GM23338 (cell line): ENCODE data around the gene PRKCH. TPM values are rescaled to one million over a fixed set of nuclear protein-coding genes. Genes with fewer than 3 reads are reported as not detected.

ENCODE experiments used
- ATAC-seq: fragments of 200-7000 bp; cut with Tn5 transposase; 3 replicates; pipeline ENCODE4 v1.9.1; 2020
- DNase-seq: peaks from one replicate; pipeline ENCODE4 v3.0.0-alpha.2; 2015; ENCODE audit warnings: low spot score
- H2AFZ ChIP-seq: fragments of 200-600 bp; sonication (generic); 2 replicates; pipeline ENCODE4 v1.8.0; 2016; ENCODE audit warnings: antibody characterized with exemption, mild to moderate bottlenecking, moderate library complexity
- H3F3A ChIP-seq: fragments of 200-600 bp; sonication (generic); replicated peaks from 2 replicates; pipeline ENCODE4 v1.8.0; 2017; ENCODE audit warnings: antibody characterized with exemption, mixed run types, low read depth
- H3K27ac ChIP-seq: fragments of 200-600 bp; sonication (generic); 2 replicates; pipeline ENCODE4 v1.6.1; 2016; ENCODE audit warnings: low read depth
- H3K27me3 ChIP-seq: fragments of 200-600 bp; sonication (generic); 2 replicates; pipeline ENCODE4 v1.8.0; 2016; ENCODE audit warnings: mild to moderate bottlenecking, mixed run types, moderate library complexity; ENCODE audit not compliant: insufficient read depth
- H3K36me3 ChIP-seq: fragments of 200-600 bp; sonication (generic); 2 replicates; pipeline ENCODE4 v1.8.0; 2016; ENCODE audit warnings: mild to moderate bottlenecking; ENCODE audit not compliant: insufficient read depth
- H3K4me1 ChIP-seq: fragments of 200-600 bp; sonication (generic); 2 replicates; pipeline ENCODE4 v1.8.0; 2016; ENCODE audit warnings: mild to moderate bottlenecking, moderate library complexity; ENCODE audit not compliant: insufficient read depth
- H3K4me2 ChIP-seq: fragments of 200-600 bp; sonication (generic); 2 replicates; pipeline ENCODE4 v1.7.1; 2017; ENCODE audit warnings: mixed run types
- H3K4me3 ChIP-seq: fragments of 200-600 bp; sonication (generic); 2 replicates; pipeline ENCODE4 v1.6.1; 2016; ENCODE audit warnings: mixed run types
- H3K79me2 ChIP-seq: fragments of 200-600 bp; sonication (generic); replicated peaks from 2 replicates; pipeline ENCODE4 v1.8.0; 2017; ENCODE audit warnings: mild to moderate bottlenecking; ENCODE audit not compliant: insufficient read depth
- H3K9me2 ChIP-seq: fragments of 200-600 bp; sonication (generic); 2 replicates; pipeline ENCODE4 v1.8.0; 2017; ENCODE audit not compliant: insufficient read depth
- H4K20me1 ChIP-seq: fragments of 200-600 bp; sonication (generic); replicated peaks from 2 replicates; pipeline ENCODE4 v1.8.0; 2017; ENCODE audit warnings: mild to moderate bottlenecking; ENCODE audit not compliant: insufficient read depth
- H3K27ac Mint-ChIP-seq: 2 replicates; pipeline ENCODE4 v1.8.0; 2020; ENCODE audit warnings: inconsistent platforms, mild to moderate bottlenecking, moderate library complexity, mixed read lengths
- H3K27me3 Mint-ChIP-seq: 3 replicates; pipeline ENCODE4 v1.8.0; 2022; ENCODE audit warnings: low read depth, mild to moderate bottlenecking, moderate library complexity, mixed read lengths, inconsistent platforms; ENCODE audit not compliant: insufficient read depth, poor library complexity
- H3K36me3 Mint-ChIP-seq: 3 replicates; pipeline ENCODE4 v1.8.0; 2021; ENCODE audit warnings: low read depth, mild to moderate bottlenecking, inconsistent platforms, moderate library complexity, mixed read lengths
- H3K4me1 Mint-ChIP-seq: 3 replicates; pipeline ENCODE4 v1.8.0; 2020; ENCODE audit warnings: mild to moderate bottlenecking, inconsistent platforms, mixed read lengths
- H3K4me3 Mint-ChIP-seq: 3 replicates; pipeline ENCODE4 v1.8.0; 2021; ENCODE audit warnings: moderate library complexity, mild to moderate bottlenecking, inconsistent platforms, mixed read lengths
- H3K9me3 Mint-ChIP-seq: 3 replicates; pipeline ENCODE4 v1.8.0; 2020; ENCODE audit warnings: moderate library complexity, mild to moderate bottlenecking, inconsistent platforms, mixed read lengths
- CREB1 ChIP-seq: fragments of 250-450 bp; sonication (Bioruptor Pico); IDR thresholded peaks from 2 replicates; pipeline ENCODE4 v1.5.0; 2020; ENCODE audit warnings: low read depth, mild to moderate bottlenecking, moderate library complexity
- EZH2 ChIP-seq: fragments of 200-600 bp; sonication (generic); IDR thresholded peaks from one replicate; pipeline ENCODE4 v1.8.0; 2017; ENCODE audit warnings: antibody characterized with exemption, mild to moderate bottlenecking, low read depth; ENCODE audit not compliant: unreplicated experiment
- EZH2phosphoT487 ChIP-seq: fragments of 200-600 bp; sonication (generic); IDR thresholded peaks from one replicate; pipeline ENCODE4 v1.8.1; 2018; ENCODE audit warnings: antibody characterized with exemption; ENCODE audit not compliant: unreplicated experiment
- JUNB ChIP-seq: IDR thresholded peaks from one replicate; pipeline ENCODE4 v1.6.1; 2016; ENCODE audit warnings: antibody characterized with exemption; ENCODE audit not compliant: unreplicated experiment
- NANOG ChIP-seq: IDR thresholded peaks from 2 replicates; pipeline ENCODE4 v1.6.1; 2016; ENCODE audit warnings: antibody characterized with exemption, borderline replicate concordance
- POLR2AphosphoS5 ChIP-seq: IDR thresholded peaks from 2 replicates; pipeline ENCODE4 v1.6.1; 2016; ENCODE audit warnings: antibody characterized with exemption, low read depth
- STAT1 ChIP-seq: IDR thresholded peaks from one replicate; pipeline ENCODE4 v1.6.1; 2016; ENCODE audit warnings: antibody characterized with exemption; ENCODE audit not compliant: unreplicated experiment
- ZNF114 ChIP-seq: fragments of 250-450 bp; sonication (Bioruptor Pico); IDR thresholded peaks from 2 replicates; pipeline ENCODE4 v1.5.0; 2020; ENCODE audit warnings: mild to moderate bottlenecking, moderate library complexity
- ZNF462 ChIP-seq: fragments of 250-450 bp; sonication (Bioruptor Pico); IDR thresholded peaks from 2 replicates; pipeline ENCODE4 v1.5.0; 2020; ENCODE audit warnings: mild to moderate bottlenecking, moderate library complexity
- polyA plus RNA-seq: library from polyadenylated mRNA; unstranded; fragments of >200 nt; fragmentation: Nextera tagmentation; extraction: Ambion mirVana; gene quantifications from 2 replicates; pipeline ENCODE4 v1.2.1, GENCODE V29; 2016
- total RNA-seq: library from RNA; depleted of rRNA; stranded (reverse); fragments of >200 nt; shearing (Covaris generic); gene quantifications from 2 replicates; pipeline ENCODE4 v1.2.3, GENCODE V29; 2014
- TF ChIP-seq, protein P1 (sequence below), 2 experiments: fragments of 200-600 bp in 1 of 2; sonication (generic) in 1 of 2; conservative IDR thresholded peaks; 2 replicates each; pipeline versions ENCODE4 v1.5.1 to v1.6.1; 2016 to 2017; ENCODE audit warnings: antibody characterized with exemption in 2 of 2, low read depth in 2 of 2, mild to moderate bottlenecking in 2 of 2, moderate library complexity in 1 of 2
- TF ChIP-seq, protein P2 (sequence below): IDR thresholded peaks from one replicate; pipeline ENCODE4 v1.6.1; 2018; ENCODE audit warnings: antibody characterized with exemption; ENCODE audit not compliant: unreplicated experiment
- TF ChIP-seq, protein P3 (sequence below): IDR thresholded peaks from 2 replicates; pipeline ENCODE4 v1.6.1; 2016; ENCODE audit warnings: antibody characterized with exemption

The PRKCH gene
- total and polyA plus RNA-seq, 2 experiments from 2014 or later, result 5.4 to 10.1 TPM

- no peak for TF ChIP-seq ZNF462 (CRISPR knock-in tag)
- TF ChIP-seq, protein P1, sequence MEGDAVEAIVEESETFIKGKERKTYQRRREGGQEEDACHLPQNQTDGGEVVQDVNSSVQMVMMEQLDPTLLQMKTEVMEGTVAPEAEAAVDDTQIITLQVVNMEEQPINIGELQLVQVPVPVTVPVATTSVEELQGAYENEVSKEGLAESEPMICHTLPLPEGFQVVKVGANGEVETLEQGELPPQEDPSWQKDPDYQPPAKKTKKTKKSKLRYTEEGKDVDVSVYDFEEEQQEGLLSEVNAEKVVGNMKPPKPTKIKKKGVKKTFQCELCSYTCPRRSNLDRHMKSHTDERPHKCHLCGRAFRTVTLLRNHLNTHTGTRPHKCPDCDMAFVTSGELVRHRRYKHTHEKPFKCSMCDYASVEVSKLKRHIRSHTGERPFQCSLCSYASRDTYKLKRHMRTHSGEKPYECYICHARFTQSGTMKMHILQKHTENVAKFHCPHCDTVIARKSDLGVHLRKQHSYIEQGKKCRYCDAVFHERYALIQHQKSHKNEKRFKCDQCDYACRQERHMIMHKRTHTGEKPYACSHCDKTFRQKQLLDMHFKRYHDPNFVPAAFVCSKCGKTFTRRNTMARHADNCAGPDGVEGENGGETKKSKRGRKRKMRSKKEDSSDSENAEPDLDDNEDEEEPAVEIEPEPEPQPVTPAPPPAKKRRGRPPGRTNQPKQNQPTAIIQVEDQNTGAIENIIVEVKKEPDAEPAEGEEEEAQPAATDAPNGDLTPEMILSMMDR (conservative IDR thresholded peaks at IDR 0.05; ENCODE audit: low read depth in 2 of 2), result no peak
- no peak for TF ChIP-seq JUNB
Observed at GRCh38 chr14:61470961-61471293, 149.5 kb downstream of the PRKCH start (continued).

- no peak overlapping the region for H3K27ac Mint-ChIP-seq
- no peak overlapping the region for H2AFZ ChIP-seq
- no peaks in the 10 kb centered on the region for H3K27me3 ChIP-seq
- peaks cover 4% of the 10 kb centered on the region for H3K27me3 Mint-ChIP-seq
- H3K4me1 ChIP-seq, result peaks cover 50% of the 10 kb centered on the region
- peaks cover 49% of the 10 kb centered on the region for H3K4me1 Mint-ChIP-seq
- no peaks in the 10 kb centered on the region for H3K36me3 ChIP-seq
- no peaks in the 10 kb centered on the region for H3K36me3 Mint-ChIP-seq
- peaks cover 2% of the 10 kb centered on the region; the same call in 1 of the 2 replicates for H3F3A ChIP-seq
- no peaks in the 10 kb centered on the region for H3K9me3 Mint-ChIP-seq
- ATAC-seq (no peak), DNase-seq (no peak)
- H3K4me2 ChIP-seq, result 0 out of 2 replicates have a peak overlapping the region, but pooled peaks have one; percentile 24
- H3K4me3 Mint-ChIP-seq, result no peak overlapping the region; the same call in 2 of the 3 replicates
- H3K79me2 ChIP-seq, result no peaks in the 10 kb centered on the region
- no peak overlapping the region for H3K4me3 ChIP-seq
- no peak overlapping the region for H3K27ac ChIP-seq
- H4K20me1 ChIP-seq, result no peaks in the 10 kb centered on the region
- H3K9me2 ChIP-seq, result no peaks in the 10 kb centered on the region
- TF ChIP-seq JUNB (no peak), EZH2phosphoT487 (no peak), NANOG (no peak), ZNF114 (CRISPR knock-in tag) (no peak), EZH2 (no peak), POLR2AphosphoS5 (no peak), STAT1 (no peak), CREB1 (CRISPR knock-in tag) (no peak)
- TF ChIP-seq, protein P2, sequence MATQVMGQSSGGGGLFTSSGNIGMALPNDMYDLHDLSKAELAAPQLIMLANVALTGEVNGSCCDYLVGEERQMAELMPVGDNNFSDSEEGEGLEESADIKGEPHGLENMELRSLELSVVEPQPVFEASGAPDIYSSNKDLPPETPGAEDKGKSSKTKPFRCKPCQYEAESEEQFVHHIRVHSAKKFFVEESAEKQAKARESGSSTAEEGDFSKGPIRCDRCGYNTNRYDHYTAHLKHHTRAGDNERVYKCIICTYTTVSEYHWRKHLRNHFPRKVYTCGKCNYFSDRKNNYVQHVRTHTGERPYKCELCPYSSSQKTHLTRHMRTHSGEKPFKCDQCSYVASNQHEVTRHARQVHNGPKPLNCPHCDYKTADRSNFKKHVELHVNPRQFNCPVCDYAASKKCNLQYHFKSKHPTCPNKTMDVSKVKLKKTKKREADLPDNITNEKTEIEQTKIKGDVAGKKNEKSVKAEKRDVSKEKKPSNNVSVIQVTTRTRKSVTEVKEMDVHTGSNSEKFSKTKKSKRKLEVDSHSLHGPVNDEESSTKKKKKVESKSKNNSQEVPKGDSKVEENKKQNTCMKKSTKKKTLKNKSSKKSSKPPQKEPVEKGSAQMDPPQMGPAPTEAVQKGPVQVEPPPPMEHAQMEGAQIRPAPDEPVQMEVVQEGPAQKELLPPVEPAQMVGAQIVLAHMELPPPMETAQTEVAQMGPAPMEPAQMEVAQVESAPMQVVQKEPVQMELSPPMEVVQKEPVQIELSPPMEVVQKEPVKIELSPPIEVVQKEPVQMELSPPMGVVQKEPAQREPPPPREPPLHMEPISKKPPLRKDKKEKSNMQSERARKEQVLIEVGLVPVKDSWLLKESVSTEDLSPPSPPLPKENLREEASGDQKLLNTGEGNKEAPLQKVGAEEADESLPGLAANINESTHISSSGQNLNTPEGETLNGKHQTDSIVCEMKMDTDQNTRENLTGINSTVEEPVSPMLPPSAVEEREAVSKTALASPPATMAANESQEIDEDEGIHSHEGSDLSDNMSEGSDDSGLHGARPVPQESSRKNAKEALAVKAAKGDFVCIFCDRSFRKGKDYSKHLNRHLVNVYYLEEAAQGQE, result no peak
- TF ChIP-seq, protein P3, sequence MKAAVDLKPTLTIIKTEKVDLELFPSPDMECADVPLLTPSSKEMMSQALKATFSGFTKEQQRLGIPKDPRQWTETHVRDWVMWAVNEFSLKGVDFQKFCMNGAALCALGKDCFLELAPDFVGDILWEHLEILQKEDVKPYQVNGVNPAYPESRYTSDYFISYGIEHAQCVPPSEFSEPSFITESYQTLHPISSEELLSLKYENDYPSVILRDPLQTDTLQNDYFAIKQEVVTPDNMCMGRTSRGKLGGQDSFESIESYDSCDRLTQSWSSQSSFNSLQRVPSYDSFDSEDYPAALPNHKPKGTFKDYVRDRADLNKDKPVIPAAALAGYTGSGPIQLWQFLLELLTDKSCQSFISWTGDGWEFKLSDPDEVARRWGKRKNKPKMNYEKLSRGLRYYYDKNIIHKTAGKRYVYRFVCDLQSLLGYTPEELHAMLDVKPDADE, result no peak
Observed at GRCh38 chr14:61471297-61472005, 150.1 kb downstream of the PRKCH start.
